HEK293T (cell line): ENCODE results near the gene MGLL.

Source experiments
- CTCF ChIA-PET: fragments of 350-600 bp; formaldehyde crosslinking; extraction: SDS; loops from one replicate; lab custom pipeline; 2021; ENCODE audit warnings: antibody characterized with exemption, inconsistent platforms; lab: Yijun Ruan, JAX
- POLR2A ChIA-PET: fragments of 350-600 bp; formaldehyde crosslinking; extraction: SDS; loops from one replicate; lab custom pipeline; 2020; ENCODE audit warnings: antibody characterized with exemption, inconsistent platforms; lab: Yijun Ruan, JAX
- DNase-seq: peaks from one replicate; pipeline ENCODE4 v3.0.0; 2012; ENCODE audit warnings: mixed read lengths; ENCODE audit errors: extremely low spot score
- ARNT ChIP-seq: fragments of 450-650 bp; IDR thresholded peaks from 2 replicates; pipeline ENCODE4 v1.6.1; 2017; ENCODE audit warnings: mild to moderate bottlenecking
- BHLHE40 ChIP-seq: fragments of 450-650 bp; IDR thresholded peaks from 2 replicates; pipeline ENCODE4 v1.6.1; 2016; ENCODE audit warnings: mild to moderate bottlenecking, moderate library complexity, borderline replicate concordance
- CTBP1 ChIP-seq: fragments of 450-650 bp; IDR thresholded peaks from 2 replicates; pipeline ENCODE4 v1.6.1; 2016; ENCODE audit warnings: borderline replicate concordance
- ELF4 ChIP-seq: fragments of 450-650 bp; IDR thresholded peaks from 2 replicates; pipeline ENCODE4 v1.6.1; 2017; ENCODE audit warnings: antibody characterized with exemption
- FOXA1 ChIP-seq: fragments of 450-650 bp; IDR thresholded peaks from 2 replicates; pipeline ENCODE4 v1.6.1; 2016; ENCODE audit warnings: mild to moderate bottlenecking
- FOXK2 ChIP-seq: fragments of 450-650 bp; IDR thresholded peaks from 2 replicates; pipeline ENCODE4 v1.6.1; 2016; ENCODE audit warnings: mild to moderate bottlenecking
- FOXM1 ChIP-seq: fragments of 450-650 bp; IDR thresholded peaks from 2 replicates; pipeline ENCODE4 v1.6.1; 2017; ENCODE audit warnings: mild to moderate bottlenecking, borderline replicate concordance
- HDGF ChIP-seq: fragments of 450-650 bp; IDR thresholded peaks from 2 replicates; pipeline ENCODE4 v1.6.1; 2017; ENCODE audit warnings: antibody characterized with exemption, borderline replicate concordance
- L3MBTL2 ChIP-seq: fragments of 450-650 bp; conservative IDR thresholded peaks from 2 replicates; pipeline ENCODE4 v1.6.1; 2016; ENCODE audit warnings: mild to moderate bottlenecking
- LEF1 ChIP-seq: fragments of 450-650 bp; IDR thresholded peaks from 2 replicates; pipeline ENCODE4 v1.6.1; 2017; ENCODE audit warnings: mild to moderate bottlenecking, borderline replicate concordance
- NFRKB ChIP-seq: fragments of 450-650 bp; IDR thresholded peaks from 2 replicates; pipeline ENCODE4 v1.6.1; 2016; ENCODE audit warnings: mild to moderate bottlenecking, moderate library complexity
- SP1 ChIP-seq: fragments of 450-650 bp; IDR thresholded peaks from 2 replicates; pipeline ENCODE4 v1.6.1; 2017
- SUZ12 ChIP-seq: fragments of 450-650 bp; IDR thresholded peaks from 2 replicates; pipeline ENCODE4 v1.6.1; 2016; ENCODE audit warnings: mild to moderate bottlenecking
- TARDBP ChIP-seq: fragments of 450-650 bp; IDR thresholded peaks from 2 replicates; pipeline ENCODE4 v1.6.1; 2016
- ZNF384 ChIP-seq: fragments of 450-650 bp; IDR thresholded peaks from 2 replicates; pipeline ENCODE4 v1.6.1; 2016
- TF ChIP-seq, protein P1 (sequence below): fragments of 450-650 bp; IDR thresholded peaks from 2 replicates; pipeline ENCODE4 v1.6.1; 2016

Gene MGLL

DNA sequence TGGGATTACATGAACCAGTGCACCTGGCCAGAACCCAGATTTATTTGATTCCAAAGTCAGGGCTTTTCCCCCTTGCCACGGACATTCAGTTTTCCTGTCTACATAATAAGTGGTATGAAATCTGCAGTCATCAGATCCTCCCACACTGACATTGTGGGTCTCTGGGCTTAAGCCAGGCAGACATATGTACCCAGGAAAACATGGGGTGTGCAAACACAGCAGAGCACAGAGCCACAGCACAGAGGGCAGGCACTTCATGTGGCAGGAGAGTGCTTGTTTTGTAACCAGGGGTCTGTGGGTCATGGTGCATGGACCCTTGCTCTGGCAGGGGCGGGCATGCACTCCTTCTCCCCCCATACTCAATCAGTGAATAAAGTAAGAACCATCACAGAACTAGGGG, 155.6 kb downstream of the MGLL start:
- ChIA-PET CTCF (no interaction called here), POLR2A (no interaction called here)
- TF ChIP-seq L3MBTL2, result no peak
- no peak for TF ChIP-seq FOXM1
- TF ChIP-seq NFRKB, result no peak
- TF ChIP-seq CTBP1, result no peak
- DNase-seq, result no peak

DNA sequence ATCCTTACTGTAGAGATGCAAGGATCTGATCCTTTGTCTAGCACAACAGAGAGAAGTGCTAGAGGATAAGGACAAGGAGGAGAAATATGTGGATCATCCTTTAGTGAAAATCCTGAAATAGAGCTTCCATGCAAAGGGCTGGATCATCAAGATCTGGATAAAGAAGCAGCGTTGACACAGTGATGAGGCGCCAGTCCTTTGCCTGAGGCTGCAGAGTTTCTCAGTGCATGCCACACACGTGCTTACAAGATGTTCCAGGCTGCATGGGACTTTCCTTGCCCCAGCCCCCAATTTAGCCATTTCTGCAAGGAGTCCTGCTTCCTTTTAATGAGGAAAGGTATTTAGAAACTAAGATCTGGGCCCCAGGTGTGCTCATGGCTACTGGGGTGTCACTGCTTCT, 156.7 kb downstream of the MGLL start:
- DNase-seq, result no peak
- POLR2A ChIA-PET, result no interaction called here
- CTCF ChIA-PET, result no interaction called here
- no peak for TF ChIP-seq L3MBTL2
- no peak for TF ChIP-seq ELF4
- TF ChIP-seq NFRKB, result no peak
- no peak for TF ChIP-seq CTBP1
- TF ChIP-seq FOXA1, result no peak
- TF ChIP-seq LEF1, result no peak
- no peak for TF ChIP-seq ARNT
- TF ChIP-seq ZNF384, result no peak
- no peak for TF ChIP-seq HDGF
- TF ChIP-seq BHLHE40, result no peak
- TF ChIP-seq SUZ12, result no peak
- no peak for TF ChIP-seq SP1
- no peak for TF ChIP-seq FOXM1
- TF ChIP-seq, protein P1, sequence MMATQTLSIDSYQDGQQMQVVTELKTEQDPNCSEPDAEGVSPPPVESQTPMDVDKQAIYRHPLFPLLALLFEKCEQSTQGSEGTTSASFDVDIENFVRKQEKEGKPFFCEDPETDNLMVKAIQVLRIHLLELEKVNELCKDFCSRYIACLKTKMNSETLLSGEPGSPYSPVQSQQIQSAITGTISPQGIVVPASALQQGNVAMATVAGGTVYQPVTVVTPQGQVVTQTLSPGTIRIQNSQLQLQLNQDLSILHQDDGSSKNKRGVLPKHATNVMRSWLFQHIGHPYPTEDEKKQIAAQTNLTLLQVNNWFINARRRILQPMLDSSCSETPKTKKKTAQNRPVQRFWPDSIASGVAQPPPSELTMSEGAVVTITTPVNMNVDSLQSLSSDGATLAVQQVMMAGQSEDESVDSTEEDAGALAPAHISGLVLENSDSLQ, result no peak
- no peak for TF ChIP-seq TARDBP
- TF ChIP-seq FOXK2, result no peak

DNA sequence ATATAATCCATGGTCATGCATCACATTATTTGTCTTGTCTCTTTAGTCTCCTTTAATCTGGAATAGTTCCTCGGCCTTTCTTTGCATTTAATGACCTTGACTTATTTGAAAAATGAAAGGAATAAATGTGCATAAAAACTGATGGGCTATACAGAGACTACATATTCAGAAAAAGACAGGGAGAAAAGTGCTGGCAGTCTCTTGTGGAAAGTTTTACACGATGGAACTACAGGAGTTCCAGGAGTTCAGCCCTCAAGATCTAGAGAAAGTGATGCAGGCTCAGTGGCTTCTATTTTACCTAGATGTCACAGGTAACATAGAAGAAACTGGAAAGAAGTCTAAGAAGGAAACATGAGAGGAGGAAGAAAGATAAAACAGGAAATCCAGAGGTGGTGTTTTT, 157.2 kb downstream of the MGLL start:
- DNase-seq, result no peak
- TF ChIP-seq FOXM1 (no peak), ARNT (no peak), NFRKB (no peak), FOXA1 (no peak), FOXK2 (no peak), ZNF384 (no peak), TARDBP (no peak), L3MBTL2 (no peak), CTBP1 (no peak), SP1 (no peak), BHLHE40 (no peak), LEF1 (no peak), ELF4 (no peak), SUZ12 (no peak), HDGF (no peak)
- TF ChIP-seq, protein P1, result no peak
- ChIA-PET CTCF (no interaction called here), POLR2A (no interaction called here)

DNA sequence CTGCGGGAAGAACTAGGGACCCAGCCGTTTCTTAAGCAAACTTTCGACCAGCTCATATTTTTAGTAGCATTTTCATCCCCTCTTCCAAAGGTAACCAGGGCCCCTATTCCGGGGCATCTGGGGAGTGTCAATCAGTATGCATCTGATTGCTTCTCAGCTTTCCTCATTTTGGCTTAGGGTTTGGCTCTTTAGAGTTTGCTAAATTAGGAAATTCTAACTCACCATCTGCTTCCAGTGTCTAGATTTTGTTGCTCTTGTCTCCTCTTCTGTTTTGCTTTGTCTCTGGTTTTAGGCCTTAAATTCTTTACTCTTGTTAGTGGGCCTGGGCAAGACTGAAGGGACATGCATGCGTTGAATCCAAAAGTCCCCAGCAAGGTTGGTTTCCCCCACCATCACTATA, 159.2 kb downstream of the MGLL start:
- no peak for DNase-seq
- POLR2A ChIA-PET, result no interaction called here
- CTCF ChIA-PET, result no interaction called here
- no peak for TF ChIP-seq CTBP1
- no peak for TF ChIP-seq LEF1
- TF ChIP-seq SP1, result no peak
- no peak for TF ChIP-seq SUZ12
- TF ChIP-seq, protein P1, result no peak
- TF ChIP-seq BHLHE40, result no peak
- TF ChIP-seq ELF4, result no peak
- no peak for TF ChIP-seq FOXM1
- no peak for TF ChIP-seq ZNF384
- no peak for TF ChIP-seq FOXK2
- TF ChIP-seq ARNT, result no peak
- TF ChIP-seq L3MBTL2, result no peak
- TF ChIP-seq NFRKB, result no peak
- no peak for TF ChIP-seq HDGF
- no peak for TF ChIP-seq FOXA1
- no peak for TF ChIP-seq TARDBP

DNA sequence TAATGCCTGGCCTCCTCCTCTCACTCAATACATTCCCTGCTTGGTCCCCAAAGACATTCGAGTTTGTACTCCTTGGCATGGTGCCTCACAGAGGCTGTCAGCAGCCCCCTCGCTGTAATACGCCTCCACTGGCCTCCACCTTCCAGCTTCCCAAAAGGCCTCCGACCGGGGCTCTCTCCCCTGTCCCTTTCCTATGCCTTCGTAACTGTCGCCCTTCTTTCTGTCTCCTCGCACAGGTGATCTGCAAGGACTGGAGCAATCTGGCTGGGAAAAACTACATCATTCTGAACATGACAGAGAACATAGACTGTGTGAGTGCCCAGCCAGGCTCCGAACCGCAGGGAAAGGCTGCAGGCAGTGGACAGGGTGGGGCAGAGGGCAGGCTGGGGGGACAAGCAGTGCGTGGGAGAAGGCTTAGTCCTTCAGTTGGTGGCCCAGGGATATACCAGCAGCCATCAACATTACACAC, 160.3 kb downstream of the MGLL start:
- ChIA-PET POLR2A (no interaction called here), CTCF (interaction anchor here (0.6 kb wide), 1 partner anchor 18 kb away, joined by 4 read pairs; no protein-coding TSS in a partner anchor)
- DNase-seq, result no peak
- TF ChIP-seq FOXA1, result no peak
- no peak for TF ChIP-seq HDGF
- TF ChIP-seq SP1, result no peak
- TF ChIP-seq CTBP1, result no peak

DNA sequence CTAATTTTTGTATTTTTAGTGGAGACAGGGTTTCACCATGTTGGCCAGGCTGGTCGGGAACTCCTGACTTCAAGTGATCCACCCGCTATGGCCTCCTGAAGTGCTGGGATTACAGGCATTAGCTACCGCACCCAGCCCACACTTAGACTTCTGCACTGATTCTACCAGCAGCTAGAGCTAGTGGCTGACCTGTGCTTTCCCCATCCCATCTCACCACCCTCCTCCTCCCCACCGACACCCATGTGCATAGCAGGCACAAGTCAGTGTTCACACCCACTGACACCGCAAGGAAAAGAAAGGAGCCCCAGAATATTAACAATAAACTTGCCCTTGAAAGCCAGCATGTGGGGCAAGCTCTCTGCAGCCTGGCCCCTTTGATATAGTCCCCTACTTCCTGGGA, 160.7 kb downstream of the MGLL start:
- POLR2A ChIA-PET, result no interaction called here
- no peak for TF ChIP-seq NFRKB
- TF ChIP-seq FOXK2, result no peak
- TF ChIP-seq FOXM1, result no peak
- CTCF ChIA-PET, result no interaction called here
- DNase-seq, result no peak

DNA sequence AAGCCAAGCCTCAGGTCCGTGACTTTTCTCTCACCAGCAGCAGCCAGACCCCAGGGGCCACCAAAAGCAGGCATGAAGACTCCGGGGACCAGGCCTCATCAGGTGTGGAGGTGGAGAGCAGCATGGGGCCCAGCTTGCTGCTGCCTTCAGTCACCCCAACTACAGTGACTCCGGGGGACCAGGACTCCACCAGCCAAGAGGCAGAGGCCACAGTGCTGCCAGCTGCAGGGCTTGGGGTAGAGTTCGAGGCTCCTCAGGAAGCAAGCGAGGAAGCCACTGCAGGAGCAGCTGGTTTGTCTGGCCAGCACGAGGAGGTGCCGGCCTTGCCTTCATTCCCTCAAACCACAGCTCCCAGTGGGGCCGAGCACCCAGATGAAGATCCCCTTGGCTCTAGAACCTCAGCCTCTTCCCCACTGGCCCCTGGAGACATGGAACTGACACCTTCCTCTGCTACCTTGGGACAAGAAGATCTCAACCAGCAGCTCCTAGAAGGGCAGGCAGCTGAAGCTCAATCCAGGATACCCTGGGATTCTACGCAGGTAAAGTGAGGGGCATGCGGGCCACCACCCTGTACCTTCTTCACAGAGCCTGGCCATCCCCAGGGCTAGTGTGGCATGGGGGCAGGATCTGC, 161.6 kb downstream of the MGLL start:
- no peak for DNase-seq
- TF ChIP-seq ARNT (no peak), CTBP1 (no peak), TARDBP (no peak), SUZ12 (no peak)
- ChIA-PET CTCF (no interaction called here), POLR2A (no interaction called here)
